Measurements from ENCODE around the gene TTLL7. TPM values are rescaled to one million over a fixed set of nuclear protein-coding genes. Genes with fewer than 3 reads are reported as not detected.
"Not testable (repeated sequence)": the region's sequence is repeated elsewhere in the genome, so short reads cannot be mapped to it uniquely, and the experiment has no call there.

The TTLL7 gene
- total RNA-seq, 2 donors from 2014 or later, result 47.0 to 48.1 TPM

GRCh38 chr1:83954166-83954823 is 44.6 kb downstream of the TTLL7 start:
- intact Hi-C loops (cut with DNase I), result no loop called here
- DNase-seq (ENCODE audit: low spot score), result no peak

GRCh38 chr1:83950106-83950661 is 48.7 kb downstream of the TTLL7 start:
- intact Hi-C loops (cut with DNase I), result no loop called here
- DNase-seq (ENCODE audit: low spot score), result no peak

GRCh38 chr1:83942914-83943313 is 56.0 kb downstream of the TTLL7 start:
- intact Hi-C loops (cut with DNase I), result no loop called here
- no peak for DNase-seq (ENCODE audit: low spot score)

- DNase-seq (ENCODE audit: low spot score), result no peak
- intact Hi-C loops (cut with DNase I), result loop anchor here (5.0 to 10.0 kb wide), 3 partner anchors 60 to 193 kb away; partner anchors contain the start of gene TTLL7 (in 1 of the 2)
These were observed 64.4 kb downstream of the TTLL7 start for GRCh38 chr1:83934550-83934949.

GRCh38 chr1:83932693-83933092 is 66.2 kb downstream of the TTLL7 start:
- no peak for DNase-seq (ENCODE audit: low spot score)
- intact Hi-C loops (cut with DNase I), result loop anchor here (5.0 to 10.0 kb wide), 3 partner anchors 62 to 195 kb away; partner anchors contain the start of gene TTLL7 (in 1 of the 2)

- no peak for DNase-seq (ENCODE audit: low spot score)
- intact Hi-C loops (cut with DNase I), result loop anchor here (5.0 to 10.0 kb wide), 3 partner anchors 63 to 195 kb away; partner anchors contain the start of gene TTLL7 (in 1 of the 2)
These were observed 66.7 kb downstream of the TTLL7 start for GRCh38 chr1:83932281-83932680.

GRCh38 chr1:83931658-83932253 is 67.2 kb downstream of the TTLL7 start:
- DNase-seq (ENCODE audit: low spot score), result no peak
- intact Hi-C loops (cut with DNase I), result loop anchor here (5.0 to 10.0 kb wide), 3 partner anchors 63 to 196 kb away; partner anchors contain the start of gene TTLL7 (in 1 of the 2)

GRCh38 chr1:83929184-83929583 is 69.7 kb downstream of the TTLL7 start:
- no peak for DNase-seq (ENCODE audit: low spot score)
- intact Hi-C loops (cut with DNase I), result no loop called here

- intact Hi-C loops (cut with DNase I), result no loop called here
- DNase-seq (ENCODE audit: low spot score), result no peak
These were observed 70.5 kb downstream of the TTLL7 start for GRCh38 chr1:83928396-83928795.

GRCh38 chr1:83927701-83928100 is 71.2 kb downstream of the TTLL7 start:
- intact Hi-C loops (cut with DNase I), result no loop called here
- no peak for DNase-seq (ENCODE audit: low spot score)

GRCh38 chr1:83927061-83927460 is 71.9 kb downstream of the TTLL7 start:
- intact Hi-C loops (cut with DNase I), result no loop called here
- DNase-seq (ENCODE audit: low spot score), result no peak

GRCh38 chr1:83923553-83923952 is 75.4 kb downstream of the TTLL7 start:
- no peak for DNase-seq (ENCODE audit: low spot score)
- intact Hi-C loops (cut with DNase I), result no loop called here

- no peak for DNase-seq (ENCODE audit: low spot score)
- intact Hi-C loops (cut with DNase I), result no loop called here
These were observed 76.5 kb downstream of the TTLL7 start for GRCh38 chr1:83922431-83922830.

- intact Hi-C loops (cut with DNase I), result no loop called here
- no peak for DNase-seq (ENCODE audit: low spot score)
These were observed 78.6 kb downstream of the TTLL7 start for GRCh38 chr1:83920320-83920719.

GRCh38 chr1:83919872-83920271 is 79.1 kb downstream of the TTLL7 start:
- intact Hi-C loops (cut with DNase I), result no loop called here
- no peak for DNase-seq (ENCODE audit: low spot score)

- DNase-seq (ENCODE audit: low spot score), result no peak
- intact Hi-C loops (cut with DNase I), result no loop called here
These were observed 80.1 kb downstream of the TTLL7 start for GRCh38 chr1:83918688-83919285.

GRCh38 chr1:83917959-83918358 is 81.0 kb downstream of the TTLL7 start:
- no peak for DNase-seq (ENCODE audit: low spot score)
- intact Hi-C loops (cut with DNase I), result no loop called here

- DNase-seq (ENCODE audit: low spot score); intact Hi-C loops (cut with DNase I): not testable (repeated sequence)
These were observed 82.8 kb downstream of the TTLL7 start for GRCh38 chr1:83916094-83916493.

- DNase-seq (ENCODE audit: low spot score), result no peak
- intact Hi-C loops (cut with DNase I), result no loop called here
These were observed 86.1 kb downstream of the TTLL7 start for GRCh38 chr1:83912876-83913275.

- intact Hi-C loops (cut with DNase I), result no loop called here
- no peak for DNase-seq (ENCODE audit: low spot score)
These were observed 88.5 kb downstream of the TTLL7 start for GRCh38 chr1:83910461-83910860.
